Fibroblast of lung (primary cell): ENCODE measurements around the gene RAET1G. TPM values are rescaled to one million over a fixed set of nuclear protein-coding genes. Genes with fewer than 3 reads are reported as not detected.
"Not testable (repeated sequence)": the region's sequence is repeated elsewhere in the genome, so short reads cannot be mapped to it uniquely, and the experiment has no call there.

Experiments used
- DNase-seq, 2 donors: peaks; one replicate each; pipeline versions ENCODE4 v3.0.0 to v3.0.0-alpha.2; 2010; ENCODE audit warnings: low read depth in 2 of 2
- H2AFZ ChIP-seq: 2 replicates; pipeline ENCODE4 v1.5.1; 2012; ENCODE audit warnings: low read length, control low read depth, inconsistent platforms
- H3K27ac ChIP-seq: 2 replicates; pipeline ENCODE4 v1.5.1; 2011; ENCODE audit warnings: low read length, control low read depth; ENCODE audit not compliant: insufficient read depth
- H3K27me3 ChIP-seq: 2 replicates; pipeline ENCODE4 v1.5.1; 2011; ENCODE audit warnings: mild to moderate bottlenecking, low read length; ENCODE audit not compliant: control insufficient read depth, insufficient read depth
- H3K36me3 ChIP-seq: 2 replicates; pipeline ENCODE4 v1.5.1; 2011; ENCODE audit warnings: low read length; ENCODE audit not compliant: control insufficient read depth, insufficient read depth
- H3K4me1 ChIP-seq: 2 replicates; pipeline ENCODE4 v1.5.1; 2011; ENCODE audit warnings: low read length; ENCODE audit not compliant: control insufficient read depth, insufficient read depth; ENCODE audit errors: extremely low read depth
- H3K4me2 ChIP-seq: 2 replicates; pipeline ENCODE4 v1.5.1; 2011; ENCODE audit warnings: low read length, control low read depth; ENCODE audit not compliant: insufficient read depth; ENCODE audit errors: extremely low read depth
- H3K4me3 ChIP-seq, 4 experiments: fragments of 200-600 bp in 1 of 4; sonication (generic) in 1 of 4; replicated peaks in 1 of 4; 2 replicates each; pipeline ENCODE4 v1.5.1; 2011 to 2016; ENCODE audit warnings: low read length in 4 of 4, low read depth in 3 of 4, mild to moderate bottlenecking in 3 of 4, control low read depth in 2 of 4, inconsistent platforms in 1 of 4, mixed read lengths in 1 of 4; ENCODE audit not compliant: insufficient read depth in 1 of 4; ENCODE audit errors: control extremely low read depth in 1 of 4
- H3K79me2 ChIP-seq: 2 replicates; pipeline ENCODE4 v1.5.1; 2012; ENCODE audit warnings: mild to moderate bottlenecking, low read length, inconsistent platforms; ENCODE audit not compliant: control insufficient read depth, insufficient read depth
- H3K9ac ChIP-seq: 2 replicates; pipeline ENCODE4 v1.5.1; 2011; ENCODE audit warnings: mild to moderate bottlenecking, low read length, control low read depth; ENCODE audit not compliant: insufficient read depth
- H3K9me3 ChIP-seq: 2 replicates; pipeline ENCODE4 v1.5.1; 2012; ENCODE audit warnings: low read depth, low read length; ENCODE audit not compliant: control insufficient read depth, insufficient read depth
- H4K20me1 ChIP-seq: 2 replicates; pipeline ENCODE4 v1.5.1; 2011; ENCODE audit warnings: low read length; ENCODE audit not compliant: control insufficient read depth, insufficient read depth; ENCODE audit errors: extremely low read depth
- EZH2 ChIP-seq: IDR thresholded peaks from 2 replicates; pipeline ENCODE4 v1.5.1; 2012; ENCODE audit warnings: low read length, control low read depth, mild to moderate bottlenecking; ENCODE audit errors: missing control alignments
- polyA plus RNA-seq, 2 donors: library from polyadenylated mRNA; depleted of rRNA in 1 of 2; stranded (reverse) in 1 of 2; unstranded in 1 of 2; fragments of >200 nt; gene quantifications; 2 replicates each; pipeline ENCODE4 v1.2.1, GENCODE V29; 2011 to 2012; ENCODE audit warnings: missing spikeins in 1 of 2
- total RNA-seq: library from RNA; depleted of rRNA; stranded (reverse); fragments of >200 nt; gene quantifications from 2 replicates; pipeline ENCODE4 v1.2.1, GENCODE V29; 2014
- TF ChIP-seq, protein P1 (sequence below), 2 donors: IDR thresholded peaks in 1 of 2; conservative IDR thresholded peaks in 1 of 2; 1 replicate in 1 of 2; 2 replicates in 1 of 2; pipeline ENCODE4 v1.5.1; 2011 to 2012; ENCODE audit warnings: low read length in 2 of 2, control low read depth in 1 of 2, inconsistent platforms in 1 of 2, low read depth in 1 of 2, mild to moderate bottlenecking in 1 of 2

The RAET1G gene
- total and polyA plus RNA-seq, 2 donors (not counting 1 experiment from before 2014, with no cell fraction given), result 3.3 to 8.8 TPM

DNA sequence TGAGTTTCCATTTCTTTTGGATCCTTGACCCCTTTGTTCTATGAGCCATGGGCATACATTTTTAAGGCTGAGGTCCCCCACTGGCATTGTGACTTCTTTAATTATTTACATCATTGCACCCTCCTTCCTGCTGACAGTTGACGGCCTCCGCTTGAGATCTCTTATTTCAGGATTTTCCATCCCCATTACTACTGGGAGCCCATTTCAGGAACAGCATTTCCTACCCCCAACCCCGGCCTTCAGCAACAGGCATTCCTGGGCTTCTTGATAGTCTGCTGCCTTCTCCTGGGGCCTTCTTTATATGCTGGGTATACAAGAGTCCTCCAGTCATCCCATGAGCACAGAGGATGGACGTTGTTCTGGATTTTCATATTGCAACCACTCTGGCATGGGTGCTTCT lies 44.7 kb upstream of the RAET1G start:
- DNase-seq, result no peak
- Histone ChIP-seq H2AFZ (no peak overlapping the region), H3K27me3 (peaks cover 36% of the 10 kb centered on the region)

DNA sequence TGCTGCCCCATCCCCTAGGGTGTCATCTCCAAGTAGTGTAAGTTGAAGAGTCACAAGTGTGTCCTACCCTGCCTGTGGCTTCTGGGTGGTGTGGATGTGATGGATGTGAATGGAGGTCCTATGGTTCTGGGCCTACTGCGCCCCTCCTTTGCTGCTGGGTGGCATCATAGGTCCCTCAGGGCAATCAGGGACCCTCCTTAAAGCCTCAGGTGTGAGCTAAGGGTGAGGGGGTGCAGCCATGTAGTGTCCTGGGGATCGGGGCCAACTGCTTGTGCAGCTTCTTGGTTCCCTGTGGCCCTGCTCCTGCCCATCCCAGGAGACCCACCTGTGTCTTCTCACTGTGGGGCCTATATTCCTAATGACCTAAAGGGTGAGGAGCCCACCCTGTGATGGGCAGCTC lies 43.4 kb upstream of the RAET1G start:
- peaks cover 36% of the 10 kb centered on the region for H3K27me3 ChIP-seq
- not testable (repeated sequence) for H3K4me2 ChIP-seq, H3K4me3 ChIP-seq, H4K20me1 ChIP-seq, H3K27ac ChIP-seq, DNase-seq, H3K79me2 ChIP-seq, H2AFZ ChIP-seq, H3K36me3 ChIP-seq, H3K9me3 ChIP-seq, H3K9ac ChIP-seq, H3K4me1 ChIP-seq

More for the DNA sequence above, 44.7 kb upstream of the RAET1G start:
- TF ChIP-seq, protein P1, sequence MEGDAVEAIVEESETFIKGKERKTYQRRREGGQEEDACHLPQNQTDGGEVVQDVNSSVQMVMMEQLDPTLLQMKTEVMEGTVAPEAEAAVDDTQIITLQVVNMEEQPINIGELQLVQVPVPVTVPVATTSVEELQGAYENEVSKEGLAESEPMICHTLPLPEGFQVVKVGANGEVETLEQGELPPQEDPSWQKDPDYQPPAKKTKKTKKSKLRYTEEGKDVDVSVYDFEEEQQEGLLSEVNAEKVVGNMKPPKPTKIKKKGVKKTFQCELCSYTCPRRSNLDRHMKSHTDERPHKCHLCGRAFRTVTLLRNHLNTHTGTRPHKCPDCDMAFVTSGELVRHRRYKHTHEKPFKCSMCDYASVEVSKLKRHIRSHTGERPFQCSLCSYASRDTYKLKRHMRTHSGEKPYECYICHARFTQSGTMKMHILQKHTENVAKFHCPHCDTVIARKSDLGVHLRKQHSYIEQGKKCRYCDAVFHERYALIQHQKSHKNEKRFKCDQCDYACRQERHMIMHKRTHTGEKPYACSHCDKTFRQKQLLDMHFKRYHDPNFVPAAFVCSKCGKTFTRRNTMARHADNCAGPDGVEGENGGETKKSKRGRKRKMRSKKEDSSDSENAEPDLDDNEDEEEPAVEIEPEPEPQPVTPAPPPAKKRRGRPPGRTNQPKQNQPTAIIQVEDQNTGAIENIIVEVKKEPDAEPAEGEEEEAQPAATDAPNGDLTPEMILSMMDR (conservative IDR thresholded peaks at IDR 0.05 in 1 of 2, IDR thresholded peaks at IDR 0.05 in 1 of 2; ENCODE audit: low read depth in 1 of 2, low read length in 2 of 2), result no peak
- TF ChIP-seq EZH2, result no peak
- Histone ChIP-seq H3K9me3 (no peaks in the 10 kb centered on the region), H3K9ac (no peak overlapping the region), H3K4me3 (no peak overlapping the region), H3K79me2 (no peaks in the 10 kb centered on the region), H3K4me1 (no peaks in the 10 kb centered on the region), H3K36me3 (no peaks in the 10 kb centered on the region), H3K4me2 (no peak overlapping the region), H4K20me1 (no peaks in the 10 kb centered on the region), H3K27ac (no peak overlapping the region)

GRCh38 chr6:149965194-149966020 lies 42.5 kb upstream of the RAET1G start:
- H3K4me3 ChIP-seq, result peak overlapping the region in 3 of 4 experiments; percentile 23 to 55 (median 42)
- DNase-seq, result peak in 1 of 2 donors; percentile 20
- no peaks in the 10 kb centered on the region for H3K36me3 ChIP-seq
- H4K20me1 ChIP-seq, result no peaks in the 10 kb centered on the region
- H3K9me3 ChIP-seq, result no peaks in the 10 kb centered on the region
- H2AFZ ChIP-seq, result no peak overlapping the region
- peaks cover 39% of the 10 kb centered on the region for H3K27me3 ChIP-seq
- no peak overlapping the region for H3K9ac ChIP-seq
- H3K27ac ChIP-seq, result no peak overlapping the region
- peak overlapping the region; percentile 44 for H3K4me2 ChIP-seq
- no peaks in the 10 kb centered on the region for H3K79me2 ChIP-seq
- TF ChIP-seq, protein P1 (conservative IDR thresholded peaks at IDR 0.05 in 1 of 2, IDR thresholded peaks at IDR 0.05 in 1 of 2; ENCODE audit: low read depth in 1 of 2, low read length in 2 of 2), result no peak
- peak; percentile 81 for TF ChIP-seq EZH2
- no peaks in the 10 kb centered on the region for H3K4me1 ChIP-seq
